Islet of Langerhans (tissue), 1 donor: Measurements from ENCODE around the gene CEP78.
"Not testable (repeated sequence)": the region's sequence is repeated elsewhere in the genome, so short reads cannot be mapped to it uniquely, and the experiment has no call there.

Source experiments
- FAIRE-seq: peaks from one replicate; lab custom pipeline; 2011; peaks lifted over from hg19 to GRCh38; lab: Jason Lieb, UNC

CEP78 gene

GRCh38 chr9:78235256-78235761, 566 bp upstream of the CEP78 start:
- no peak for FAIRE-seq

- no peak for FAIRE-seq
These were observed 656 bp downstream of the CEP78 start for GRCh38 chr9:78236551-78236910.

GRCh38 chr9:78238046-78239038, 2.5 kb downstream of the CEP78 start:
- no peak for FAIRE-seq

DNA sequence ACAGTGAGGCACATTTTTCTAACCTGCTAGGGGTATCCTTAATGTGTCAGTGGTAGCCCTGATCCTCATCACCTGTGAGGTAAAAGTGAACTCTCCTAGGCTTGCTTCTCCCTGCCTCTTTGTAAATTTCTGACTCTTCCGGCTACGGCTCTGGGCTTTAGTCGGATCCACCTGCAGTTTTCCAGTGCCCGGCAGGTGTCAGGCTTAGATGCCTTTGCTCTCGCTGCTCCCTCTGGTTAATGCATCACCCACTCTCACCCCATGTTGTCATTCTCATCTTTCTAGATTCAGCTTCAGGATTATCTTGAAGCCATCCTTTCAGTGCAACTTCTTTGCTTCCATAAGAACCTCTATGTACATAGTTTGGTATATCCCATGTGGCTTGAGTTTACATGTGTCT, 3.6 kb downstream of the CEP78 start:
- FAIRE-seq, result peak; percentile 38

- no peak for FAIRE-seq
These were observed 6.2 kb downstream of the CEP78 start for GRCh38 chr9:78242041-78242440.

GRCh38 chr9:78243130-78243529, 7.3 kb downstream of the CEP78 start:
- FAIRE-seq, result no peak

GRCh38 chr9:78245401-78245800, 9.5 kb downstream of the CEP78 start:
- no peak for FAIRE-seq

DNA sequence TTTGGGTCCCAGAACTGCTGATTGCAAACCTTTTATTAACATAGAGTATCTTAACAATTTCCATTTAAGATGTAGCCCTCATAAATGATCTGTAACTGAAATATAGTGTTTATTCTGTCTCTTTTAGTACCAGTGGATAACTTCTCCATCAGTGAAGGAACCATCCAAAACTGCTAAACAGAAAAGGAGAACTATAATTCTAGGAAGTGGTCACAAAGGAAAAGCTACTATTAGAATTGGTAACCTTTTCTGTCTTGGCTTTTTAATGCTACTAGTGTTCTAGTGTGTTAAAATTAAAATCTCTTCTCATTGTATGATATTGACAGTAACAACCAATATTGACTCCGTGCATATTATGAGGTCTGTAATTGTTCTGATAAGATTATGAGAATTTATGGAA, 12.8 kb downstream of the CEP78 start:
- FAIRE-seq, result no peak

- peak; percentile 27 for FAIRE-seq
These were observed 13.7 kb downstream of the CEP78 start for GRCh38 chr9:78249542-78249941.

DNA sequence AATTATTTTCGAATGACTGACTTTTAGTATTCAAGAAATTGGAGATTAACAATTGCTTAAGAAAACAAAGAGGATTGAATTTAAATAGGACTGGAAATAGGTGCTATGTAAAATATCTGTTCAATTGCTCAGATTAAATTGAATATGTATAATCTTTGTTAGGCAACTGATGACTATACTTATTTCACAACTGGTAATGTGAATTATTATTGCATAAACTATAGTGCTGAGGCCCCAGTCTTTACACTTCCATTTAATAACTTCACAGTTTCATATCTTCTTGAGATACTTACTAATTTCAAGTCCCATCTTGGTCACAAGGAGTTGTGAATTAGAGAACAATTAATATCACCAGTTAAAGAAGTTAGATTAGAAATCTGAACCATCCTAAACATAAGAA, 16.7 kb downstream of the CEP78 start:
- no peak for FAIRE-seq

- no peak for FAIRE-seq
These were observed 17.4 kb downstream of the CEP78 start for GRCh38 chr9:78253285-78253684.

DNA sequence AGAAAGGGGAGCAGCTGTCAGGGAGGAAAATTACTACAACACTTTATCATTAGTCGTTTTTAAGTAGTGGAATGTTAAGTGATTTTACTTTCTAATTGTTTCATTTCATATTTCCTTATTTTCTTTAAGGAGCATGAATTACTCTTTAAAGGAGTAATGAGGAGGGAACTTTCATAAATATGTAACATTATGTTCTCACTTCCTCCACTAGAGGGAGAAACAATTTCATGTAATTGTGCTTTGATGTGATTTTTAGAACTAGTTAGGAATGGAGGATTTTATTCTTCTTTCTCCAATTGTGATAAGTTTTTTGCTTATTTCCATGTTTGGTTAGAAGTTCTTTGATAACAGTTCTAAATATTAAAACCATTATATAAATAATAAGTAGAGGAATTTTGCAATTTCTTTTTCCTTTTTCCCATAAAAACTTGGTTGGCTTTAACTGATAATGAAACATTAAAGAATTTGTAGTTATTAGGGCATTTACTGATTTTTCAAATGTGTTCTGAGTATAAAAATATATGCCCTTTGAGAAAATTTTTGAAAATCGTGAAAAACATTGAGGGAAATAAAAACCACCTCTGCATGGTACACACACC, 25.6 kb downstream of the CEP78 start:
- FAIRE-seq, result peak; percentile 89

DNA sequence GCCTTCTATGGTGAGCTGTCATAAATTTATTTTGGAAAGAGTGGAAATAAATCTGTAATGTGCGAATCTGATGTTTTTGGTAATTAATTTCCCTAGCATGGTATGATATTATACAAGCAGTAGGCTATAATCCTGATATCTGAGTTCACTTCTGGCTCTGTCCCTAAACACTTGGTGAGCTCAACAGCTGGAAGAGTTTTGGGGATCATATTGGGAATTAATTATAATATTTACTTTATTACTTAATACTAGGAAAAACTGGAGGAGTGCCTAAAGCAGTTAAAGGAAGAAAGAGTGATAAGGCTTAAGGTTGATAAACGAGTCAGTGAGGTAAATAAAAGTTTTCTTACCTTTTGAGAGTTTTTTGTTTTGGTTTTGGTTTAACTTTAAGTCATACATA, 26.8 kb downstream of the CEP78 start:
- no peak for FAIRE-seq

DNA sequence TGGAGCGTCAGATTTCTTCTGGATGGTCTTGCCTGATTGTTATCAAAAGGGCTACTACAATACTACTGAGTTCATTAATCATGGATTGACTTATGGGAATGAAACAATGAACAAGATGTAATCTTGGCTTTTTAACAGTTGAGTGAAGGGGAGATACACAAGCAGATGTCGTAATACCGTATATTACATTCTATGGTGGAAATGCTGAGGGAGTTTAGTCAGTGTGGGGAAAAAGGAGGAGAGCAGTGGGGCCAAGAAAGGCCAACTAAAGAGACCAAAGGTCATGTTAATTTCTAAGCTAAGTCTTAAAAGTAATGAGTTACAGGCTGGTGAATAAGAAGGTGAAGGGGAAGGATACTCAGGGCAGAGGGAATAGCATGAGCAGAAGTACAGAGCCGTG, 32.0 kb downstream of the CEP78 start:
- FAIRE-seq, result no peak

DNA sequence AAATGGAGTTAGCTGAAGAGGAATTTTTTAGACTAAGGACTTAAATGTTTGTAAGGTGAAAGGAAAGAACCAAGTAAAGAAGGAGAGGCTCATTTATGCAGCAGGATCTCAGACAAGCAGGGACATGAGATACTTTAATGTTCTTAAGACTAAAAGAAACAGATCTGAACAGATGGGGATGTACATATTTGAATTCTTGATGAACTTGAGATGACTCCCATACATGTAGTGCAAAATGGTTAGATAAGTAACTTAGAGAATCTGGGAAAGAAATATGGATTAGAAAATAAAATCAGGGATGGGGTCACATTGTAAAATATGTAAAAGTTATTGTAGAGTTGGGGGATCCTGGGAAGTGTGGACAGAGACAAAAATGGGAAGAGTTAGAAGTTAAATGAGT, 33.9 kb downstream of the CEP78 start:
- no peak for FAIRE-seq

DNA sequence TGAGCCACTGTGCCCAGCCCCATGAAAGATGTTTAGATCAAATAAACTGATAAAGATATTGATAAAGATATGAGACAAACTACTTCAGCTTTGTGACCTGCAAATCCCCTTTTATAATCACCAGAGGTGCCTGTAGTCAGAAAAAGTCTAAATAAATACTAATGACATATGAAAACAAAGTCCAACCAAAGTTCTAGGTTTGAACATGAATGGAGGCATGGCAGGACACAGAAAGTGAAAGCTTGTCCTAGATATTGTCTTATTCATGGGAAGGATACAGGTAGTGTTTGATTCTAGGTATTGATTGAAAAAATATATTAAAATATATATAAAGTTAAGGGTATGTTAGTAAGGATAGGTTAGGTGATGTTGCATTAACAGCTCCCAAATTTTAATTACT, 36.4 kb downstream of the CEP78 start:
- no peak for FAIRE-seq

GRCh38 chr9:78273761-78274160, 37.9 kb downstream of the CEP78 start:
- no peak for FAIRE-seq

DNA sequence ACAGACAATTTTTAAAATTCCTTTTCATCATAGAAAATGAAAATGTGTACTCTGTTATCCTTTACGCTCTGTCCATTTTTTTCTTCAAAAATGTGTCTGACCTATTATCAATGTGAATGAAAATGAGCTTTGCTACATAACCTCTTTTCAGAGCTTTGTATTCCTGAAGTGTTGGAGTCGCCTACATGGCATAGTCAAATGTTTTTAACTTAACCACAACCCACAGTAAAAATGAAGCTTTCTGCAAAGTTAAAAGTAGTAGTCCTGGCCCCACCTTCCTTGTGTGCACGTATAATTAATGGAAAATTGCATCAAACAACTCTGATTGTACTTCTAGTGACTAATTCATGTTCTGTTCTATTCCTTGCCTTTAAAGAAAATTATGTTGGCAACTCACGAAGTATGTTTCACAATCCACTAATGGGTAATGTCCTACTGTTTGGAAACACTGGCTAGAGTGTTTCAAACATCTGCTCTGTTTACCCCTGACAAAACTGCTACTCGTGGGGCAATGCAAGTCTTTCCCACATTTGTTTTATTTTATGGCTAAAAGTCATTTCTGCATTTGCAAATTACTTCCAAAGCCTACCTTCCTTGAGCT, 42.4 kb downstream of the CEP78 start:
- FAIRE-seq, result no peak

GRCh38 chr9:78278801-78279200, 42.9 kb downstream of the CEP78 start:
- FAIRE-seq, result no peak

DNA sequence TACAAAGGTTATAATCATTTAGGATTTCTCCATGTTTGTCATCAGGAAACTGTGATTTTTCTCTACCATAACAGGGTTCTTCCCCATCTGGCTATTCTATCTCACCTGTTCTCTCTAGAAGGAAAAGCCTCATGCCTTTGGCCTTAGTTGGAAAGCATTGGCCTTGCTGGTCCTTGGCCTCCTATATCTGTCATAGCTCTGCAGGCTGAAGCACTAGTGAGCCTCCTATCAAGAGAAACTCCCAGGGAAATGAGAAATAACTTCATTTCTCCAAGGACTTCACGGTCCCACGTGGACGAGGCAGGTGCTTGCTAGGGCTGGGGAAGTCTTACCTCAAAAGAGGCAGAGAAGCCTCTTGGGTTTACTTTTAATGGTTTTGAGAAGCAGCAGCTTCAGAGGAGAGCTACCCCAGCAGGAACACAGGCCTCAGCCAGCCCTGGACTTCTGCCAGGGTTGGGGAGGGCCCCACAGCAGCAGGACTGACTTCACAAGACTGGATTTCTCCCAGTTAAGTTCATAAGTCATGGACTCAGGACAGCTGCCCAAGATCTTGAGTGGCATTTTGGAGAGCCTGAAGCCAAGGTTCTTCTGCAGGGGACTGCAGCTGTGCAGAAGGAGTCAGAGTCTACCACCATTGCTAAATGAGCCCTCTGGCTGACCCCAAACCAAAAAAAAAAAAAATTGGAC, 45.2 kb downstream of the CEP78 start:
- no peak for FAIRE-seq

DNA sequence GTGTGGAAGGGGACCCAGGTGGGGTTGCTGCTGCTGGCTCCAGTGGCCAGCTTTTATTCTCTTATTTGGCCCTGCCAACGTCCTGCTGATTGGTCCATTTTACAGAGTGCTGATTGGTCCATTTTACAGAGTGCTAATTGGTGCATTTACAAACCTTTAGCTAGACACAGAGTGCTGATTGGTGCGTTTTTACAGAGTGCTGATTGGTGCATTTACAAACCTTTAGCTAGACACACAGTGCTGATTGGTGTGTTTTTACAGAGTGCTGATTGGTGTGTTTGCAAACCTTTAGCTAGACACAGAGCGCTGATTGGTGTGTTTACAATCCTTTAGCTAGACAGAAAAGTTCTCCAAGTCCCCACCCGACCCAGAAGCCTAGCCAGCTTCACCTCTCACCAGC, 48.3 kb downstream of the CEP78 start:
- FAIRE-seq, result not testable (repeated sequence)

DNA sequence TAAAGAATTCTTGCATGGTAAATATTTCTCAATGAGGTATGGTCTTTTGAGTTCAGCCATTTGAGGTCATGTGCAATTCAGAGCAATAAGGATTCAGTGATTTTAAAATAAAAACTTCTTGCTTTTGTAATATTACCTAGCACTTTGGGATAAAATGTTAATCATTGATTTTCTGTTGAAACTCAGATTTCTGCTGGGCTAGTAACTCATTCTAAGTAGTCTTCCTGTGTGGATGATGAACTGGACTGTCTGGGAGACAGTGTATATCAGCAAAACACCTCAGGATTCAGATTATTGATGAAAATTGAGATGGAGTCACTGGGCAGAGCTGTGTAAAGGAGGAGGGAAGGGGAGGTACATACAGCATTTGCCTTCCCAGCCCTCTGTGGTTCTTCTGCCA, 50.2 kb downstream of the CEP78 start:
- no peak for FAIRE-seq

DNA sequence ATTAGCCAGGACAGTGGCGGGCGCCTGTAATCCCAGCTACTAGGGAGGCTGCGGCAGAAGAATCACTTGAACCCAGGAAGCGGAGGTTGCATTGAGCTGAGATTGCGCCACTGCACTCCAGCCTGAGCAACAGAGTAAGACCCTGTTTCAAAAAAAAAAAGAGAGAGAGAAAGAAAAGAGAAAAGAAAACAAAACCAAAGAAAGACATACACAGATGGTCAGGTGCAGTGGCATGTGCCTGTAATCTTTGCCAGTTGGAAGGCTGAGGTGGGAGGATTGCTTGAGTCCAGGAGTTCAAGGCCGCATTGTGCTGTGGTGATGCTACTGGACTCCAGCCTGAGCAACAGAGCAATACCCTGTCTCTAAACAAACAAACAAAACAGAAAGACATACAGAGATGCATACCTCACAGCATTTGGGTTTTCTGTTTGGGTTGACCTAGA, 51.1 kb downstream of the CEP78 start:
- no peak for FAIRE-seq
